Spleen (tissue), 11 donors: Measurements from ENCODE around the gene DEPDC1B. TPM values are rescaled to one million over a fixed set of nuclear protein-coding genes. Genes with fewer than 3 reads are reported as not detected.
"Not testable (repeated sequence)": the region's sequence is repeated elsewhere in the genome, so short reads cannot be mapped to it uniquely, and the experiment has no call there.

Source experiments
- DNase-seq: peaks from one replicate; pipeline ENCODE4 v3.0.0-alpha.2; 2020
- H3K27ac ChIP-seq, 8 donors: fragments of 200-600 bp; sonication (generic) in 7 of 8; 1 replicate in 4 of 8; 2 replicates in 4 of 8; pipeline versions ENCODE4 v1.5.0 to v1.8.0; 2016 to 2021; ENCODE audit warnings: inconsistent platforms in 4 of 8, mild to moderate bottlenecking in 4 of 8, moderate library complexity in 1 of 8
- H3K27me3 ChIP-seq, 7 donors: fragments of 200-600 bp; sonication (generic) in 6 of 7; replicated peaks in 1 of 7; 1 replicate in 4 of 7; 2 replicates in 3 of 7; pipeline versions ENCODE4 v1.5.0 to v1.8.0; 2016 to 2021; ENCODE audit warnings: inconsistent platforms in 3 of 7, mild to moderate bottlenecking in 1 of 7
- H3K36me3 ChIP-seq, 6 donors: fragments of 200-600 bp; sonication (generic) in 5 of 6; 1 replicate in 4 of 6; 2 replicates in 2 of 6; pipeline versions ENCODE4 v1.5.0 to v1.8.0; 2016 to 2021; ENCODE audit warnings: inconsistent platforms in 2 of 6
- H3K4me1 ChIP-seq, 6 donors: fragments of 200-600 bp; sonication (generic) in 5 of 6; 1 replicate in 3 of 6; 2 replicates in 3 of 6; pipeline versions ENCODE4 v1.5.0 to v1.8.0; 2016 to 2021; ENCODE audit warnings: inconsistent platforms in 3 of 6
- H3K4me3 ChIP-seq, 8 donors: fragments of 200-600 bp; sonication (generic) in 7 of 8; 1 replicate in 4 of 8; 2 replicates in 4 of 8; pipeline versions ENCODE4 v1.5.0 to v1.8.0; 2016 to 2021; ENCODE audit warnings: inconsistent platforms in 4 of 8, mild to moderate bottlenecking in 4 of 8, moderate library complexity in 2 of 8
- H3K9me3 ChIP-seq, 8 donors: fragments of 200-600 bp; sonication (generic) in 7 of 8; 1 replicate in 4 of 8; 2 replicates in 4 of 8; pipeline versions ENCODE4 v1.5.0 to v1.8.0; 2016 to 2021; ENCODE audit warnings: inconsistent platforms in 4 of 8
- POLR2A ChIP-seq, 3 donors: fragments of 450-650 bp; IDR thresholded peaks; one replicate each; pipeline ENCODE4 v1.5.1; 2017; ENCODE audit warnings: antibody characterized with exemption in 3 of 3, mild to moderate bottlenecking in 1 of 3
- POLR2AphosphoS5 ChIP-seq, 3 donors: sonication (generic); formaldehyde crosslinking; IDR thresholded peaks; one replicate each; pipeline ENCODE4 v1.5.1; 2017; ENCODE audit warnings: antibody characterized with exemption in 3 of 3
- WGBS, 5 donors: extraction: QIAGEN DNeasy Blood & Tissue Kit in 3 of 5; methylation state at CpG; one replicate each; pipeline versions ENCODE4 v1.1.5 to v1.1.7; 2013 to 2018; 5-methylcytosine and 5-hydroxymethylcytosine counted together
- intact Hi-C: fragments of 100-400 bp; cut with DNase I; formaldehyde crosslinking; loops from one replicate; pipeline ENCODE4 v1.15.0; 2023; ENCODE audit warnings: low total_unique reads
- polyA plus RNA-seq, 3 donors: library from polyadenylated mRNA; stranded (reverse); fragments of 200-250 nt; gene quantifications; one replicate each; pipeline ENCODE4 v1.2.1, GENCODE V29; 2013
- total RNA-seq, 7 donors: library from RNA; depleted of rRNA in 3 of 7; stranded (reverse); fragments of >200 nt in 3 of 7; fragmentation: NEBNext Ultra II Directional in 4 of 7; extraction: Animal tissue kit (Norgen Biotek cat#: 25700) in 4 of 7; gene quantifications; one replicate each; pipeline versions ENCODE4 v1.1.0 to v1.2.1, GENCODE V29; 2016 to 2021
- TF ChIP-seq, protein P1 (sequence below), 11 experiments: fragments of 200-600 bp in 7 of 11; fragments of 450-650 bp in 4 of 11; sonication (generic) in 4 of 11; IDR thresholded peaks in 8 of 11; conservative IDR thresholded peaks in 3 of 11; 1 replicate in 7 of 11; 2 replicates in 4 of 11; pipeline versions ENCODE4 v1.4.0 to v1.8.0; 2016 to 2021; ENCODE audit warnings: antibody characterized with exemption in 11 of 11, inconsistent platforms in 4 of 11, mild to moderate bottlenecking in 1 of 11
- donor health status: healthy with polysubstance abuse.
- donor health status: DM: no; HTN: no; CAD: no; lungs with moderate emphysema.
- donor health status: DM: no; HTN: no; CAD: no.
- donor health status: Bipolar disorder and iron deficiency.
- donor health status: healthy.
- donor health status: DM: no; HTN: no; CAD: no.
- donor health status: DM: yes; HTN: yes; CAD: no.

The DEPDC1B gene
- total and polyA plus RNA-seq, 10 donors, result 0.63 to 5.6 (median 2.4) TPM

DNA sequence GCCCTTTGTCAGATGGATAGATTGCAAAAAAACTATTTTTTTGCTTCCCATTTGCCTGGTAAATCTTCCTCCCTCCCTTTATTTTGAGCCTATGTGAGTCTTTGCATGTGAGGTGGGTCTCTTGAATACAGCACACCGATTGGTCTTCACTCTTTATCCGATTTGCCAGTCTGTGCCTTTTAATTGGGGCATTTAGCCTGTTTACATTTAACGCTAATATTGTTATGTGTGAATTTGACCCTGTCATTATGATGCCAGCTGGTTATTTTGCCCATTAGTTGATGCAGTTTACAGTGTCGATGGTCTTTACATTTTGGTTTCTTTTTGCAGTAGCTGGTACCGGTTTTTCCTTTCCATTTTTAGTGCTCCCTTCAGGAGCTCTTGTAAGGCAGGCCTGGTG lies 13.0 kb upstream of the DEPDC1B start:
- Histone ChIP-seq H3K4me1 (no peaks in the 10 kb centered on the region), H3K9me3 (peaks cover 0 to 15% (median 0%) of the 10 kb centered on the region in 8 donors), H3K36me3 (no peaks in the 10 kb centered on the region), H3K4me3 (no peak overlapping the region), H3K27me3 (no peaks in the 10 kb centered on the region), H3K27ac (no peak overlapping the region)
- no peak for TF ChIP-seq POLR2A (IDR thresholded peaks at IDR 0.05)
- no peak for TF ChIP-seq POLR2AphosphoS5 (IDR thresholded peaks at IDR 0.05)
- TF ChIP-seq, protein P1, sequence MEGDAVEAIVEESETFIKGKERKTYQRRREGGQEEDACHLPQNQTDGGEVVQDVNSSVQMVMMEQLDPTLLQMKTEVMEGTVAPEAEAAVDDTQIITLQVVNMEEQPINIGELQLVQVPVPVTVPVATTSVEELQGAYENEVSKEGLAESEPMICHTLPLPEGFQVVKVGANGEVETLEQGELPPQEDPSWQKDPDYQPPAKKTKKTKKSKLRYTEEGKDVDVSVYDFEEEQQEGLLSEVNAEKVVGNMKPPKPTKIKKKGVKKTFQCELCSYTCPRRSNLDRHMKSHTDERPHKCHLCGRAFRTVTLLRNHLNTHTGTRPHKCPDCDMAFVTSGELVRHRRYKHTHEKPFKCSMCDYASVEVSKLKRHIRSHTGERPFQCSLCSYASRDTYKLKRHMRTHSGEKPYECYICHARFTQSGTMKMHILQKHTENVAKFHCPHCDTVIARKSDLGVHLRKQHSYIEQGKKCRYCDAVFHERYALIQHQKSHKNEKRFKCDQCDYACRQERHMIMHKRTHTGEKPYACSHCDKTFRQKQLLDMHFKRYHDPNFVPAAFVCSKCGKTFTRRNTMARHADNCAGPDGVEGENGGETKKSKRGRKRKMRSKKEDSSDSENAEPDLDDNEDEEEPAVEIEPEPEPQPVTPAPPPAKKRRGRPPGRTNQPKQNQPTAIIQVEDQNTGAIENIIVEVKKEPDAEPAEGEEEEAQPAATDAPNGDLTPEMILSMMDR (IDR thresholded peaks at IDR 0.05 in 8 of 11, conservative IDR thresholded peaks at IDR 0.05 in 3 of 11), result no peak
- DNase-seq, result no peak
- 82 to 94% (median 91%) methylated on average over 5 of the region's 5 CpGs for WGBS, 5 donors
- intact Hi-C loops, result no loop called here

DNA sequence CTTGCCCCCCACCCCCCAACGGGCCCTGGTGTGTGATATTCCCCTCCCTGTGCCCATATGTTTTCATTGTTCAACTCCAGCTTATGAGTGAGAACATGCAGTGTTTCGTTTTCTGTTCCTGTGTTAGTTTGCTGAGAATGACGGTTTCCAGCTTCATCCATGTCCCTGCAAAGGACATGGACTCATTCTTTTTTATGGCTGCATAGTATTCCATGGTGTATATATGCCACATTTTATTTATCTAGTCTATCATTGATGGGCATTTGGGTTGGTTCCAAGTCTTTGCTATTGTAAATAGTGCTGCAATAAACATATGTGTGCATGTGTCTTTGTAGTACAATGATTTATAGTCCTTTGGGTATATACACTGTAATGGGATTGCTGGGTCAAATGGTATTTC lies 11.9 kb upstream of the DEPDC1B start:
- H3K27me3 ChIP-seq, intact Hi-C loops, H3K36me3 ChIP-seq, DNase-seq, H3K27ac ChIP-seq, H3K9me3 ChIP-seq, H3K4me1 ChIP-seq, H3K4me3 ChIP-seq: not testable (repeated sequence)
- 74 to 90% (median 89%) methylated on average over 3 of the region's 3 CpGs for WGBS, 5 donors

DNA sequence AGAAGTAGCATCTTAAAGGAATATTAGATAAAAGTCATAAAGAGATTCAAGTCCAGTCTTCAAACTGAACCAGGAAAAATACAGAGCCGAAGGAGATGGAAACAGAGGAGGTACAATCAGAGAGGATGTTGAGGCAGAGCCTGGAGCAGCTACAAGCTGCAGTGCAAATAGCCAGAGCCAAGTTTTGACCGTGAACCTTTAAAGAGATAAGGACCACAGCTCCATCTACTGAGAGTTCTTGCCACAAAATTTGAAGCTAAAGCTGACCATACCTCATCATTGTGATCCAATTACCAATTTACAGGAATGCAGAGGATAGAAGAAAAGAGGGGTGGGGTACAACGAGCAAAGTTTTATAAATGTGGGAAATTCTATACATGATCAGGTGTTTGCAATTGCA lies 10.4 kb upstream of the DEPDC1B start:
- DNase-seq, result no peak
- 66 to 74% (median 70%) methylated on average over 3 of the region's 3 CpGs for WGBS, 5 donors
- TF ChIP-seq, protein P1 (IDR thresholded peaks at IDR 0.05 in 8 of 11, conservative IDR thresholded peaks at IDR 0.05 in 3 of 11), result no peak
- TF ChIP-seq POLR2A (IDR thresholded peaks at IDR 0.05), result no peak
- TF ChIP-seq POLR2AphosphoS5 (IDR thresholded peaks at IDR 0.05), result no peak
- Histone ChIP-seq H3K27me3 (no peaks in the 10 kb centered on the region), H3K27ac (no peak overlapping the region), H3K9me3 (peaks cover 0 to under 1% (median 0%) of the 10 kb centered on the region in 8 donors), H3K36me3 (no peaks in the 10 kb centered on the region), H3K4me3 (no peak overlapping the region), H3K4me1 (no peaks in the 10 kb centered on the region)
- intact Hi-C loops, result no loop called here

DNA sequence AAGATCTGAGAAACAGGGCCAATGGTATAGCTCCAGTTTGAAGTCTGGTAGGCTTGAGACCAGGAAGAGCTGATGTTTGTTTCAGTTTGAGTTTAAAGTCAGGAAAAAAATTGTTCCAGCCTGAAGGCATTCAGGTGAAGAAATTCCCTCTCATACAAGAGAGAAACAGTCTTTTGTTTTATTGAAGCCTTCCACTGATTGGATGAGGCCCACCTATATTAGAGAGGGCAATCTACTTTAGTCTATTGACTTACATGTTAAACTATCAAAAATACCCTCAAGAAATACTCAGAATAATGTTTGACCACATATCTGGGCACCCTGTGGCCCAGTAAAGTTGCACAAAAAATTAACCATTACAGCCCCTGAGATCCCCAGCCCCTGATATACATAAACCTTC lies 5.2 kb upstream of the DEPDC1B start:
- TF ChIP-seq POLR2A (IDR thresholded peaks at IDR 0.05) (no peak), POLR2AphosphoS5 (IDR thresholded peaks at IDR 0.05) (no peak)
- TF ChIP-seq, protein P1 (IDR thresholded peaks at IDR 0.05 in 8 of 11, conservative IDR thresholded peaks at IDR 0.05 in 3 of 11), result no peak
- Histone ChIP-seq H3K4me3 (no peak overlapping the region), H3K4me1 (peaks cover 0 to 12% (median 11%) of the 10 kb centered on the region in 6 donors), H3K36me3 (no peaks in the 10 kb centered on the region), H3K27me3 (no peaks in the 10 kb centered on the region), H3K9me3 (no peaks in the 10 kb centered on the region), H3K27ac (no peak overlapping the region)
- intact Hi-C loops, result no loop called here
- DNase-seq, result no peak

DNA sequence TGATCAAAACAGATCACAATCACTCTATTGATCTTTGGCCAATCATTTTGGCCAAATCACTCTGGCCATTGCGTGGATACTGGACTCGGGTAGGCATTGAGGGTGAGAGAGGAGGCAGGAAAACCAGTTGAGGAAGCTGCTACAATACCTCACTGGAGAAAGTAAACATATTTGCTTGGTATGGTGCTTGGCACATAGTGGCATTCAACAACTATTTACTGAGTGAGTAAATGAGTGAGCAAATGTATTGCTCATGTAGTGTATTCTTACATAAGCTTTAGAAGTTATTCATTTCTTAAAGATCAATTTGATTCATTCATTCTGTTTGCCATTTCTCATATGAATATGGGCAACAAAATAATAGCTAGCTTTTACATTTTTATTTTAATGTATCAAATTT lies 4.0 kb upstream of the DEPDC1B start:
- Histone ChIP-seq H3K27ac (no peak overlapping the region), H3K4me3 (no peak overlapping the region), H3K36me3 (no peaks in the 10 kb centered on the region), H3K9me3 (no peaks in the 10 kb centered on the region), H3K4me1 (peaks cover 0 to 19% (median 16%) of the 10 kb centered on the region in 6 donors), H3K27me3 (no peaks in the 10 kb centered on the region)
- intact Hi-C loops, result no loop called here
- TF ChIP-seq POLR2AphosphoS5 (IDR thresholded peaks at IDR 0.05) (no peak), POLR2A (IDR thresholded peaks at IDR 0.05) (no peak)
- TF ChIP-seq, protein P1 (IDR thresholded peaks at IDR 0.05 in 8 of 11, conservative IDR thresholded peaks at IDR 0.05 in 3 of 11), result no peak
- DNase-seq, result no peak
- 89 to 96% (median 93%) methylated on average over 2 of the region's 2 CpGs for WGBS, 5 donors
